ENCODE measurements around the gene CRBN.

CRBN gene

GRCh38 chr3:3189961-3190360, 10.5 kb upstream of the CRBN start:
- H3K9me3 ChIP-seq (ENCODE audit: control insufficient read depth, low read length): no peaks in the 10 kb centered on the region
- H3K4me3 ChIP-seq (ENCODE audit: low read depth, low read length): no peak overlapping the region
- H3K9ac ChIP-seq: no peak overlapping the region
- no peaks in the 10 kb centered on the region for H3K79me2 ChIP-seq
- no peak overlapping the region for H2AFZ ChIP-seq
- TF ChIP-seq CTCF (IDR thresholded peaks at IDR 0.05): no peak
- H3K4me1 ChIP-seq: no peaks in the 10 kb centered on the region
- H3K36me3 ChIP-seq (ENCODE audit: control insufficient read depth, insufficient read depth, low read length): no peaks in the 10 kb centered on the region
- no peaks in the 10 kb centered on the region for H3K27me3 ChIP-seq (ENCODE audit: control insufficient read depth, insufficient read depth, low read length)
- no peak overlapping the region for H3K4me2 ChIP-seq (ENCODE audit: low read length)
- H3K27ac ChIP-seq: no peak overlapping the region

- Histone ChIP-seq H3K79me2 (no peaks in the 10 kb centered on the region), H3K4me3 (ENCODE audit: low read depth, low read length) (no peak overlapping the region), H2AFZ (no peak overlapping the region), H3K4me1 (no peaks in the 10 kb centered on the region), H3K36me3 (ENCODE audit: control insufficient read depth, insufficient read depth, low read length) (no peaks in the 10 kb centered on the region), H3K27me3 (ENCODE audit: control insufficient read depth, insufficient read depth, low read length) (no peaks in the 10 kb centered on the region), H3K9ac (no peak overlapping the region), H3K4me2 (ENCODE audit: low read length) (no peak overlapping the region), H3K27ac (no peak overlapping the region), H3K9me3 (ENCODE audit: control insufficient read depth, low read length) (no peaks in the 10 kb centered on the region)
- no peak for TF ChIP-seq CTCF (IDR thresholded peaks at IDR 0.05)
These were observed 9.7 kb upstream of the CRBN start for GRCh38 chr3:3189102-3189727.

GRCh38 chr3:3184876-3185275, 5.4 kb upstream of the CRBN start:
- Histone ChIP-seq H3K4me3 (ENCODE audit: low read depth, low read length) (no peak overlapping the region), H3K27me3 (ENCODE audit: control insufficient read depth, insufficient read depth, low read length) (no peaks in the 10 kb centered on the region), H3K9ac (no peak overlapping the region), H3K9me3 (ENCODE audit: control insufficient read depth, low read length) (no peaks in the 10 kb centered on the region), H3K79me2 (no peaks in the 10 kb centered on the region), H3K36me3 (ENCODE audit: control insufficient read depth, insufficient read depth, low read length) (no peaks in the 10 kb centered on the region), H3K27ac (no peak overlapping the region), H2AFZ (no peak overlapping the region), H3K4me1 (no peaks in the 10 kb centered on the region), H3K4me2 (ENCODE audit: low read length) (no peak overlapping the region)
- TF ChIP-seq CTCF (IDR thresholded peaks at IDR 0.05): no peak

- Histone ChIP-seq H3K4me3 (ENCODE audit: low read depth, low read length) (no peak overlapping the region), H3K9me3 (ENCODE audit: control insufficient read depth, low read length) (no peaks in the 10 kb centered on the region), H3K9ac (no peak overlapping the region), H3K27me3 (ENCODE audit: control insufficient read depth, insufficient read depth, low read length) (no peaks in the 10 kb centered on the region), H2AFZ (peak overlapping the region; percentile 93), H3K4me2 (ENCODE audit: low read length) (no peak overlapping the region), H3K27ac (no peak overlapping the region), H3K36me3 (ENCODE audit: control insufficient read depth, insufficient read depth, low read length) (no peaks in the 10 kb centered on the region), H3K4me1 (no peaks in the 10 kb centered on the region), H3K79me2 (peaks cover 24% of the 10 kb centered on the region)
- TF ChIP-seq CTCF (IDR thresholded peaks at IDR 0.05): no peak
These were observed 965 bp upstream of the CRBN start for GRCh38 chr3:3180456-3180855.

Data from parathyroid adenoma (tissue), 2 donors.